Measurements from ENCODE around the gene SRRM4. TPM values are rescaled to one million over a fixed set of nuclear protein-coding genes. Genes with fewer than 3 reads are reported as not detected.

Gene SRRM4
- total RNA-seq, 1 experiment from 2014 or later = 0.02 TPM

- TF ChIP-seq CEBPB (IDR thresholded peaks at IDR 0.05; ENCODE audit: low read depth) (no peak), ZFX (IDR thresholded peaks at IDR 0.05) (no peak), EZH2phosphoT487 (IDR thresholded peaks at IDR 0.05; ENCODE audit: borderline replicate concordance) (no peak), POLR2AphosphoS5 (IDR thresholded peaks at IDR 0.05; ENCODE audit: low read depth, low read length) (no peak), JUND (IDR thresholded peaks at IDR 0.05) (no peak), EZH2 (IDR thresholded peaks at IDR 0.05) (no peak), CTCF (IDR thresholded peaks at IDR 0.05 in 2 of 3, conservative IDR thresholded peaks at IDR 0.05 in 1 of 3; ENCODE audit: borderline replicate concordance in 1 of 3, insufficient read depth in 1 of 3, low read depth in 2 of 3, low read length in 2 of 3) (no peak)
- TF ChIP-seq, protein P1, sequence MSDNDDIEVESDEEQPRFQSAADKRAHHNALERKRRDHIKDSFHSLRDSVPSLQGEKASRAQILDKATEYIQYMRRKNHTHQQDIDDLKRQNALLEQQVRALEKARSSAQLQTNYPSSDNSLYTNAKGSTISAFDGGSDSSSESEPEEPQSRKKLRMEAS (IDR thresholded peaks at IDR 0.05) = no peak
Observed at GRCh38 chr12:119168721-119169120, 187.4 kb downstream of the SRRM4 start (continued).

DNA sequence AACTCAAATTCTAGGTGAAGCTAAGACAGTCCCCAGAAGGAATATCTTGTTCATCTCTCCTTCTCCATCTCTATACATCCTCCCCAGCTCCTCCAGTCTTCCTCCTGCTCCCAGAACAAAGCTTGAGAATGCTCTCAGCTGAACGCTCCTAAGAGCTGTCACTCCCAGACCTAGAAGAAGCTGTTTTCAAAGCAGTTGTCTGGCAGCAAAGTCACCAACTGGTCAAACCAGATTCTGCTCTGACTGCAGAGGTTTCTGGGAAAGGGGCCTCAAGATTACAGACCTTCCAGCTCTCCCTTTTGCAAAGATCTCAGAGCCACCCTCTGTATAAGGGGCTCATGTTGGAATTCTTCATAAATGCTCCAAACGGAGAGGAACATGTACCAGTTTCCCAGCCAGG, 187.8 kb downstream of the SRRM4 start:
- H3K36me3 ChIP-seq (ENCODE audit: control insufficient read depth in 1 of 2, insufficient read depth in 2 of 2, low read length in 2 of 2) = no peaks in the 10 kb centered on the region
- peaks cover 5% of the 10 kb centered on the region for H3K27me3 ChIP-seq (ENCODE audit: insufficient read depth, low read length)
- CTCF ChIA-PET = no interaction called here
- H3K4me2 ChIP-seq (ENCODE audit: low read length) = no peak overlapping the region
- H3K9ac ChIP-seq (ENCODE audit: low read length) = no peak overlapping the region
- H3K4me1 ChIP-seq (ENCODE audit: control insufficient read depth in 1 of 2, insufficient read depth in 2 of 2, low read length in 2 of 2) = peaks cover 5 to 6% of the 10 kb centered on the region in 2 experiments; a peak in 2 of 4 replicates
- no TSS peak for BruUV-seq (replicated peaks)
- no peak overlapping the region for H3K27ac ChIP-seq (ENCODE audit: low read depth, low read length)
- no peaks in the 10 kb centered on the region for H3K79me2 ChIP-seq (ENCODE audit: insufficient read depth, low read length)
- no peak overlapping the region for H2AFZ ChIP-seq (ENCODE audit: low read depth, low read length, poor library complexity, severe bottlenecking)
- no peak overlapping the region for H3K4me3 ChIP-seq (replicated peaks in 1 of 2; ENCODE audit: low read depth in 1 of 2, low read length in 2 of 2)
- H4K20me1 ChIP-seq (ENCODE audit: insufficient read depth) = no peaks in the 10 kb centered on the region
- POLR2A ChIA-PET = no interaction called here
- H3K9me2 ChIP-seq (ENCODE audit: insufficient read depth) = no peaks in the 10 kb centered on the region
- TF ChIP-seq POLR2AphosphoS5 (IDR thresholded peaks at IDR 0.05; ENCODE audit: low read depth, low read length) (no peak), SRF (IDR thresholded peaks at IDR 0.05; ENCODE audit: low read depth) (no peak), CEBPB (IDR thresholded peaks at IDR 0.05; ENCODE audit: low read depth) (no peak), CBX3 (IDR thresholded peaks at IDR 0.05; ENCODE audit: low read depth) (no peak), RAD21 (IDR thresholded peaks at IDR 0.05; ENCODE audit: low read depth) (no peak), CTCF (IDR thresholded peaks at IDR 0.05 in 2 of 3, conservative IDR thresholded peaks at IDR 0.05 in 1 of 3; ENCODE audit: borderline replicate concordance in 1 of 3, insufficient read depth in 1 of 3, low read depth in 2 of 3, low read length in 2 of 3) (no peak), ZFX (IDR thresholded peaks at IDR 0.05) (no peak), SP1 (IDR thresholded peaks at IDR 0.05; ENCODE audit: low read depth) (no peak), EGR1 (IDR thresholded peaks at IDR 0.05; ENCODE audit: low read depth) (no peak)
- TF ChIP-seq, protein P2, sequence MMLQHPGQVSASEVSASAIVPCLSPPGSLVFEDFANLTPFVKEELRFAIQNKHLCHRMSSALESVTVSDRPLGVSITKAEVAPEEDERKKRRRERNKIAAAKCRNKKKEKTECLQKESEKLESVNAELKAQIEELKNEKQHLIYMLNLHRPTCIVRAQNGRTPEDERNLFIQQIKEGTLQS (IDR thresholded peaks at IDR 0.05) = no peak
- TF ChIP-seq, protein P3, sequence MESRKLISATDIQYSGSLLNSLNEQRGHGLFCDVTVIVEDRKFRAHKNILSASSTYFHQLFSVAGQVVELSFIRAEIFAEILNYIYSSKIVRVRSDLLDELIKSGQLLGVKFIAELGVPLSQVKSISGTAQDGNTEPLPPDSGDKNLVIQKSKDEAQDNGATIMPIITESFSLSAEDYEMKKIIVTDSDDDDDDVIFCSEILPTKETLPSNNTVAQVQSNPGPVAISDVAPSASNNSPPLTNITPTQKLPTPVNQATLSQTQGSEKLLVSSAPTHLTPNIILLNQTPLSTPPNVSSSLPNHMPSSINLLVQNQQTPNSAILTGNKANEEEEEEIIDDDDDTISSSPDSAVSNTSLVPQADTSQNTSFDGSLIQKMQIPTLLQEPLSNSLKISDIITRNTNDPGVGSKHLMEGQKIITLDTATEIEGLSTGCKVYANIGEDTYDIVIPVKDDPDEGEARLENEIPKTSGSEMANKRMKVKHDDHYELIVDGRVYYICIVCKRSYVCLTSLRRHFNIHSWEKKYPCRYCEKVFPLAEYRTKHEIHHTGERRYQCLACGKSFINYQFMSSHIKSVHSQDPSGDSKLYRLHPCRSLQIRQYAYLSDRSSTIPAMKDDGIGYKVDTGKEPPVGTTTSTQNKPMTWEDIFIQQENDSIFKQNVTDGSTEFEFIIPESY (IDR thresholded peaks at IDR 0.05; ENCODE audit: extremely low read depth, insufficient replicate concordance, low read length) = no peak
- TF ChIP-seq, protein P1 (IDR thresholded peaks at IDR 0.05) = no peak
- RAD21 ChIA-PET (ENCODE audit: low non-redundant PET in 1 of 2, low total read pairs in 2 of 2, uncharacterized antibody in 2 of 2, unreplicated experiment in 2 of 2) = no interaction called here
- DNase-seq (ENCODE audit: low read depth, low spot score) = no peak
- intact Hi-C loops (cut with micrococcal nuclease) = no loop called here
- no peaks in the 10 kb centered on the region for H3K9me3 ChIP-seq (ENCODE audit: control insufficient read depth in 1 of 2, insufficient read depth in 1 of 2, low read depth in 1 of 2, low read length in 2 of 2)
- 0 out of 2 replicates have a peak, but pooled peaks have one; percentile 14 for ATAC-seq

Measured in HCT116 (cell line).